Lower lobe of right lung (tissue), 2 donors: ENCODE measurements around the gene TMEM150C. TPM values are rescaled to one million over a fixed set of nuclear protein-coding genes. Genes with fewer than 3 reads are reported as not detected.
"Not testable (repeated sequence)": the region's sequence is repeated elsewhere in the genome, so short reads cannot be mapped to it uniquely, and the experiment has no call there.

Experiments
- ATAC-seq, 2 donors: fragments of 200-7000 bp; cut with Tn5 transposase; one replicate each; pipeline ENCODE4 v1.9.1; 2020 to 2022; ENCODE audit warnings: mild to moderate bottlenecking in 2 of 2, moderate library complexity in 2 of 2
- DNase-seq: peaks from one replicate; pipeline ENCODE4 v3.0.0-alpha.2; 2020
- H3K27ac ChIP-seq: fragments of 200-600 bp; one replicate; pipeline ENCODE4 v1.8.0; 2022
- H3K27me3 ChIP-seq: fragments of 200-600 bp; one replicate; pipeline ENCODE4 v1.8.0; 2022; ENCODE audit warnings: low read depth
- H3K36me3 ChIP-seq: fragments of 200-600 bp; one replicate; pipeline ENCODE4 v1.8.0; 2022; ENCODE audit warnings: mild to moderate bottlenecking
- H3K4me1 ChIP-seq: fragments of 200-600 bp; one replicate; pipeline ENCODE4 v1.8.0; 2022
- H3K4me3 ChIP-seq: fragments of 200-600 bp; one replicate; pipeline ENCODE4 v1.8.0; 2022; ENCODE audit warnings: mild to moderate bottlenecking
- H3K9me3 ChIP-seq: fragments of 200-600 bp; one replicate; pipeline ENCODE4 v1.8.0; 2022
- CTCF ChIP-seq: fragments of 200-600 bp; IDR thresholded peaks from one replicate; pipeline ENCODE4 v1.8.0; 2022; ENCODE audit warnings: antibody characterized with exemption, mild to moderate bottlenecking
- intact Hi-C: fragments of 100-400 bp; cut with DNase I; formaldehyde crosslinking; loops from one replicate; pipeline ENCODE4 v1.11.0; 2022
- total RNA-seq: library from RNA; stranded (reverse); fragmentation: NEBNext Ultra II Directional; extraction: Animal tissue kit (Norgen Biotek cat#: 25700); gene quantifications from one replicate; pipeline ENCODE4 v1.2.1, GENCODE V29; 2021
- donor health status: DM: no; HTN: yes; CAD: no; lungs with severe emphysema.

The TMEM150C gene
- total RNA-seq, 1 donor from 2014 or later: 6.9 TPM

GRCh38 chr4:82479562-82479961 is 82.2 kb downstream of the TMEM150C start:
- intact Hi-C loops: no loop called here
- Histone ChIP-seq H3K36me3 (no peaks in the 10 kb centered on the region), H3K27ac (no peak overlapping the region), H3K27me3 (no peaks in the 10 kb centered on the region), H3K4me1 (no peaks in the 10 kb centered on the region), H3K9me3 (no peaks in the 10 kb centered on the region), H3K4me3 (no peak overlapping the region)
- TF ChIP-seq CTCF: no peak
- ATAC-seq: no peak
- no peak for DNase-seq

GRCh38 chr4:82477469-82477868 is 84.3 kb downstream of the TMEM150C start:
- DNase-seq, H3K27ac ChIP-seq, H3K27me3 ChIP-seq, H3K4me1 ChIP-seq, intact Hi-C loops, H3K4me3 ChIP-seq, ATAC-seq, H3K9me3 ChIP-seq, H3K36me3 ChIP-seq: not testable (repeated sequence)

GRCh38 chr4:82475931-82476330 is 85.9 kb downstream of the TMEM150C start:
- ATAC-seq, H3K27me3 ChIP-seq, intact Hi-C loops, H3K4me3 ChIP-seq, H3K4me1 ChIP-seq, H3K9me3 ChIP-seq, H3K36me3 ChIP-seq, DNase-seq, H3K27ac ChIP-seq: not testable (repeated sequence)

- ATAC-seq: no peak
- H3K4me3 ChIP-seq: no peak overlapping the region
- H3K27ac ChIP-seq: no peak overlapping the region
- no peaks in the 10 kb centered on the region for H3K9me3 ChIP-seq
- H3K4me1 ChIP-seq: no peaks in the 10 kb centered on the region
- H3K27me3 ChIP-seq: no peaks in the 10 kb centered on the region
- no peak for TF ChIP-seq CTCF
- no peak for DNase-seq
- H3K36me3 ChIP-seq: no peaks in the 10 kb centered on the region
- intact Hi-C loops: no loop called here
Measured at GRCh38 chr4:82473621-82474164, 88.1 kb downstream of the TMEM150C start.

GRCh38 chr4:82473080-82473479 is 88.7 kb downstream of the TMEM150C start:
- ATAC-seq, H3K27ac ChIP-seq, intact Hi-C loops, H3K4me1 ChIP-seq, DNase-seq, H3K4me3 ChIP-seq, H3K27me3 ChIP-seq, H3K9me3 ChIP-seq, H3K36me3 ChIP-seq: not testable (repeated sequence)

GRCh38 chr4:82469791-82470345 is 91.9 kb downstream of the TMEM150C start:
- intact Hi-C loops: loop anchor here (10.0 kb wide), 1 partner anchor 265 kb away; no protein-coding TSS in a partner anchor
- no peak overlapping the region for H3K4me3 ChIP-seq
- ATAC-seq (no peak), DNase-seq (no peak)
- H3K36me3 ChIP-seq: no peaks in the 10 kb centered on the region
- H3K27ac ChIP-seq: no peak overlapping the region
- no peak for TF ChIP-seq CTCF
- no peaks in the 10 kb centered on the region for H3K4me1 ChIP-seq
- H3K27me3 ChIP-seq: no peaks in the 10 kb centered on the region
- H3K9me3 ChIP-seq: no peaks in the 10 kb centered on the region

- no peaks in the 10 kb centered on the region for H3K9me3 ChIP-seq
- H3K27me3 ChIP-seq: no peaks in the 10 kb centered on the region
- ATAC-seq (no peak), DNase-seq (no peak)
- no peak for TF ChIP-seq CTCF
- peaks cover 5% of the 10 kb centered on the region for H3K4me1 ChIP-seq
- intact Hi-C loops: loop anchor here (10.0 kb wide), 1 partner anchor 267 kb away; no protein-coding TSS in a partner anchor
- H3K27ac ChIP-seq: no peak overlapping the region
- no peaks in the 10 kb centered on the region for H3K36me3 ChIP-seq
- no peak overlapping the region for H3K4me3 ChIP-seq
Measured at GRCh38 chr4:82467471-82467870, 94.3 kb downstream of the TMEM150C start.
